Endothelial cell (in vitro differentiated cells): ENCODE measurements around the gene TPRG1L. TPM values are rescaled to one million over a fixed set of nuclear protein-coding genes. Genes with fewer than 3 reads are reported as not detected.

Source experiments
- DNase-seq: peaks from one replicate; pipeline ENCODE4 v3.0.0; 2021; ENCODE audit warnings: low spot score
- H3K27ac Mint-ChIP-seq: one replicate; pipeline ENCODE4 v1.8.0; 2021; ENCODE audit warnings: mixed read lengths, inconsistent platforms; ENCODE audit not compliant: unreplicated experiment
- H3K27me3 Mint-ChIP-seq: one replicate; pipeline ENCODE4 v1.8.0; 2021; ENCODE audit warnings: mild to moderate bottlenecking, moderate library complexity, mixed read lengths, inconsistent platforms; ENCODE audit not compliant: unreplicated experiment
- H3K36me3 Mint-ChIP-seq: one replicate; pipeline ENCODE4 v1.8.0; 2021; ENCODE audit warnings: mild to moderate bottlenecking, low read depth, mixed read lengths, inconsistent platforms; ENCODE audit not compliant: unreplicated experiment
- H3K4me1 Mint-ChIP-seq: one replicate; pipeline ENCODE4 v1.8.0; 2021; ENCODE audit warnings: mild to moderate bottlenecking, mixed read lengths, inconsistent platforms; ENCODE audit not compliant: unreplicated experiment
- H3K4me3 Mint-ChIP-seq: one replicate; pipeline ENCODE4 v1.8.0; 2021; ENCODE audit warnings: mild to moderate bottlenecking, mixed read lengths, inconsistent platforms; ENCODE audit not compliant: unreplicated experiment
- H3K9me3 Mint-ChIP-seq: one replicate; pipeline ENCODE4 v1.8.0; 2021; ENCODE audit warnings: mixed read lengths, inconsistent platforms; ENCODE audit not compliant: unreplicated experiment
- total RNA-seq: library from RNA; stranded (reverse); fragmentation: NEBNext Ultra II Directional; extraction: Animal tissue kit (Norgen Biotek cat#: 25700); gene quantifications from one replicate; pipeline ENCODE4 v1.2.1, GENCODE V29; 2021; ENCODE audit not compliant: unreplicated experiment
- TF ChIP-seq, protein P1 (sequence below): fragments of 200-600 bp; sonication (generic); IDR thresholded peaks from one replicate; pipeline ENCODE4 v1.5.0; 2021; ENCODE audit warnings: antibody characterized with exemption; ENCODE audit not compliant: unreplicated experiment

Gene TPRG1L
- total RNA-seq, 1 donor from 2014 or later = 35.2 TPM

DNA sequence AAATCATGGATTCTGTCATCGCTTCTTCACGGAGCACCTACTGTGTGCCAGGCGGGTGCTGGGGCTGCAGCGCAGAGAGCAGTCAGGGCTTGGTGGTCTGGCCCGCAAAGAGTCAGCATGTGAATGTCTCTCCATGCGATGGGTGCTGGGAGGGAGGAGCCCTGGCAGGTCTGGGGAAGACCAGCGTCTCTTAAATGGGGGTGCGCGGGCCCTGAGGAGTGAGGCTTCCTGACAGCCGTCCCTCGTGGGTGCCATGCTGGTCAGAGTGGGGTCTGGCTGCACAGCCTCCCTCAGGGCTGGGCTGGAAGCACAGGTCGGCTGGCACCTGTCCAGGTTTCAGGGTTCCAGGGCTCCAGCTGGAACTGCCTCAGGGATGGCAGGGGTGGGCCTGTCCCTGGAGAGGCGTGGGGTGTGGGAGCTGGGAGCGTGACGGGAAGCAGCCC, 46.0 kb downstream of the TPRG1L start:
- peaks cover 15% of the 10 kb centered on the region for H3K27me3 Mint-ChIP-seq
- DNase-seq = no peak
- TF ChIP-seq, protein P1, sequence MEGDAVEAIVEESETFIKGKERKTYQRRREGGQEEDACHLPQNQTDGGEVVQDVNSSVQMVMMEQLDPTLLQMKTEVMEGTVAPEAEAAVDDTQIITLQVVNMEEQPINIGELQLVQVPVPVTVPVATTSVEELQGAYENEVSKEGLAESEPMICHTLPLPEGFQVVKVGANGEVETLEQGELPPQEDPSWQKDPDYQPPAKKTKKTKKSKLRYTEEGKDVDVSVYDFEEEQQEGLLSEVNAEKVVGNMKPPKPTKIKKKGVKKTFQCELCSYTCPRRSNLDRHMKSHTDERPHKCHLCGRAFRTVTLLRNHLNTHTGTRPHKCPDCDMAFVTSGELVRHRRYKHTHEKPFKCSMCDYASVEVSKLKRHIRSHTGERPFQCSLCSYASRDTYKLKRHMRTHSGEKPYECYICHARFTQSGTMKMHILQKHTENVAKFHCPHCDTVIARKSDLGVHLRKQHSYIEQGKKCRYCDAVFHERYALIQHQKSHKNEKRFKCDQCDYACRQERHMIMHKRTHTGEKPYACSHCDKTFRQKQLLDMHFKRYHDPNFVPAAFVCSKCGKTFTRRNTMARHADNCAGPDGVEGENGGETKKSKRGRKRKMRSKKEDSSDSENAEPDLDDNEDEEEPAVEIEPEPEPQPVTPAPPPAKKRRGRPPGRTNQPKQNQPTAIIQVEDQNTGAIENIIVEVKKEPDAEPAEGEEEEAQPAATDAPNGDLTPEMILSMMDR = no peak
- H3K36me3 Mint-ChIP-seq = no peaks in the 10 kb centered on the region
- peaks cover 7% of the 10 kb centered on the region for H3K4me1 Mint-ChIP-seq
- no peak overlapping the region for H3K4me3 Mint-ChIP-seq
- no peak overlapping the region for H3K27ac Mint-ChIP-seq
- no peaks in the 10 kb centered on the region for H3K9me3 Mint-ChIP-seq

- Mint-ChIP-seq H3K27ac (no peak overlapping the region), H3K4me3 (no peak overlapping the region), H3K9me3 (no peaks in the 10 kb centered on the region), H3K36me3 (no peaks in the 10 kb centered on the region), H3K27me3 (peaks cover 15% of the 10 kb centered on the region), H3K4me1 (peaks cover 7% of the 10 kb centered on the region)
- TF ChIP-seq, protein P1 = no peak
- DNase-seq = no peak
Observed at GRCh38 chr1:3671371-3672180, 46.8 kb downstream of the TPRG1L start.

GRCh38 chr1:3672231-3672970, 47.6 kb downstream of the TPRG1L start:
- no peaks in the 10 kb centered on the region for H3K36me3 Mint-ChIP-seq
- no peaks in the 10 kb centered on the region for H3K9me3 Mint-ChIP-seq
- TF ChIP-seq, protein P1 = no peak
- no peak overlapping the region for H3K4me3 Mint-ChIP-seq
- peaks cover 15% of the 10 kb centered on the region for H3K27me3 Mint-ChIP-seq
- DNase-seq = no peak
- peaks cover 9% of the 10 kb centered on the region for H3K4me1 Mint-ChIP-seq
- H3K27ac Mint-ChIP-seq = no peak overlapping the region

DNA sequence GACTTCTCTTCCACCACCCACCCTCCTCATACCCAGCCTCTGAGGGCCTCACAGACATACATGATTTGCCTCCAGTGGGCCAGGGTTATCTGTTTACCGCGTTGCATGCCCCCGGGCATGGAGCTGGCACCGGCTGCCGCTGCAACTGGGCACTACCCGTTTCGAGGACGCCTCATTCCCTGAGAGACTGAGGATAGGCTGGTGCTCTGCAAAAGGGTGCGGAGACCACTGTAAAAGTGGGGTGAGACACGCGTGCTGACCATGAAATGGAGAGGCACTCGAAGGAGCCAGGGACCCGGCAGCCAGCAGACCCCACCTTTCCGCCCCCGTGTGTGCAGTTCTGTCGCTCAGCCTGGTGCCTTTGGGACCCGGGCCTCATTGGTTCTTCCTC, 48.2 kb downstream of the TPRG1L start:
- no peak for DNase-seq
- Mint-ChIP-seq H3K4me3 (no peak overlapping the region), H3K36me3 (peaks cover 3% of the 10 kb centered on the region), H3K27me3 (peaks cover 17% of the 10 kb centered on the region), H3K27ac (no peak overlapping the region), H3K9me3 (no peaks in the 10 kb centered on the region), H3K4me1 (peaks cover 14% of the 10 kb centered on the region)
- TF ChIP-seq, protein P1 = no peak
